Nephron (organoid): Measurements from ENCODE around the gene ABHD17A.
A peak's percentile ranks its signal among the peaks of the same experiment; 100 is the strongest.
"Not testable (repeated sequence)": the region's sequence is repeated elsewhere in the genome, so short reads cannot be mapped to it uniquely, and the experiment has no call there.

Experiments
- H3K27ac Mint-ChIP-seq, 3 experiments: 2 replicates each; pipeline ENCODE4 v1.8.0; 2020; ENCODE audit warnings: mixed read lengths in 3 of 3, mild to moderate bottlenecking in 2 of 3, moderate library complexity in 1 of 3
- H3K27me3 Mint-ChIP-seq: 2 replicates; pipeline ENCODE4 v1.8.0; 2021; ENCODE audit warnings: low read depth, mild to moderate bottlenecking, moderate library complexity, mixed read lengths
- H3K36me3 Mint-ChIP-seq: 2 replicates; pipeline ENCODE4 v1.8.0; 2020; ENCODE audit warnings: low read depth, mixed read lengths
- H3K4me1 Mint-ChIP-seq: 2 replicates; pipeline ENCODE4 v1.8.0; 2020; ENCODE audit warnings: mixed read lengths
- H3K4me3 Mint-ChIP-seq, 3 experiments: 2 replicates each; pipeline ENCODE4 v1.8.0; 2020; ENCODE audit warnings: mild to moderate bottlenecking in 3 of 3, mixed read lengths in 3 of 3, moderate library complexity in 2 of 3
- H3K9me3 Mint-ChIP-seq: 2 replicates; pipeline ENCODE4 v1.8.0; 2020; ENCODE audit warnings: mixed read lengths
- TF ChIP-seq, protein P1 (sequence below), 3 experiments: fragments of 200-600 bp; sonication (generic); IDR thresholded peaks; one replicate each; pipeline ENCODE4 v1.5.0; 2021; ENCODE audit warnings: antibody characterized with exemption in 3 of 3; ENCODE audit not compliant: unreplicated experiment in 3 of 3

The ABHD17A gene

DNA sequence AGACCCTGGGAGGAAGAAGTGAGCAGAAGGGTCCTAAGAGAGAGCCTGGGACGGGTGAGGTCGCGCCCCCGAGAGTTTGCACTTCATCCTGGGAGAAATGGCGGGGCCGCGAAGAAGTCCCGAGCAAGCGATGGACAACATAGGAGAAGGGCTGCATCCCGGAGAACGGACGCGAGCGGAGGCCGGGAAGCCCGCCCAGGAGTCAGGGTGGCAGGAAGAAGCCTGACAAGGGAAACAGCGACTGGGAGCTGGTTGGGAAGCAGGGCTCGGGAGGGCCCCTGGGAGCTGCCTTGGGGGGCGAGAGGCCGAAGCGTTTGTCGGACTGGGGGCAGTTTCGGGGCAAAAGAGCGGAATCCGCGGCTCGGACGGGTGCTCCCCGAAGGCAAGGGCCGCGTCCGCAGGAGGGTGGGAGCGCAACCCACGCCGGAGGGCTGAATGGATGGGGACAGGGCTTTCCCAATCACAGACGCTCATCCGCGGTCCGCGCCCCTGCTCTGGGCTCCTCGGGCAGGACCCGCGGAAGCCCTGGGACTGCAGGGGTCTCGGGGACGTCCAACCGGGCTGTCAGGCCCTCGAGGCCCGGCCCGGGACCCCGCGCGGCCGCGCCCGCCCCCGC, 469 bp downstream of the ABHD17A start:
- TF ChIP-seq, protein P1, sequence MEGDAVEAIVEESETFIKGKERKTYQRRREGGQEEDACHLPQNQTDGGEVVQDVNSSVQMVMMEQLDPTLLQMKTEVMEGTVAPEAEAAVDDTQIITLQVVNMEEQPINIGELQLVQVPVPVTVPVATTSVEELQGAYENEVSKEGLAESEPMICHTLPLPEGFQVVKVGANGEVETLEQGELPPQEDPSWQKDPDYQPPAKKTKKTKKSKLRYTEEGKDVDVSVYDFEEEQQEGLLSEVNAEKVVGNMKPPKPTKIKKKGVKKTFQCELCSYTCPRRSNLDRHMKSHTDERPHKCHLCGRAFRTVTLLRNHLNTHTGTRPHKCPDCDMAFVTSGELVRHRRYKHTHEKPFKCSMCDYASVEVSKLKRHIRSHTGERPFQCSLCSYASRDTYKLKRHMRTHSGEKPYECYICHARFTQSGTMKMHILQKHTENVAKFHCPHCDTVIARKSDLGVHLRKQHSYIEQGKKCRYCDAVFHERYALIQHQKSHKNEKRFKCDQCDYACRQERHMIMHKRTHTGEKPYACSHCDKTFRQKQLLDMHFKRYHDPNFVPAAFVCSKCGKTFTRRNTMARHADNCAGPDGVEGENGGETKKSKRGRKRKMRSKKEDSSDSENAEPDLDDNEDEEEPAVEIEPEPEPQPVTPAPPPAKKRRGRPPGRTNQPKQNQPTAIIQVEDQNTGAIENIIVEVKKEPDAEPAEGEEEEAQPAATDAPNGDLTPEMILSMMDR (IDR thresholded peaks at IDR 0.05; ENCODE audit: unreplicated experiment in 3 of 3), result no peak
- peak overlapping the region; percentile 97 to 99 (median 98) for H3K4me3 Mint-ChIP-seq
- peaks cover 34% of the 10 kb centered on the region for H3K4me1 Mint-ChIP-seq
- peaks cover 3% of the 10 kb centered on the region for H3K36me3 Mint-ChIP-seq
- peak overlapping the region; percentile 54 to 85 (median 80) for H3K27ac Mint-ChIP-seq
- H3K27me3 Mint-ChIP-seq, result no peaks in the 10 kb centered on the region
- no peaks in the 10 kb centered on the region for H3K9me3 Mint-ChIP-seq

DNA sequence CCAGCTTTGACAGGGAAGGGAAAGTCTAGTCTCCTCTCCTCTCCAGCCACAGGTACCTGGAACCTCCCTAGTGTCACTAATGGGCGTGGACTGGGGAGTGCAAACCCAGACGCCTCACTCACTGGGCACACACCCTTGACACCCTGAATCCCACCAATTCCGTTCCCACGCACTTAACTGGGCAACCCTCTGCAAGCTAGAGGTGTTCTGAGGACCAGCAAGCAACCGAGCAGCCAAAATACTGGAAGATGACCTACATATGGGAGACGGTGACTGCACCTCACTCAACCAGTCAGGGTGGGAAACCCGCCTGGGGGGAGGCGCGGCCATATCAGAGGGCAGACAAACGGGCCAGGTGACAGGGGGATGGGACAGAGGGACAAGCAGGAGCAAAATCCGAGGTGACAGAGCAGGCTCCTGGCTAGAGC, 991 bp downstream of the ABHD17A start:
- TF ChIP-seq, protein P1 (IDR thresholded peaks at IDR 0.05; ENCODE audit: unreplicated experiment in 3 of 3), result no peak
- Mint-ChIP-seq H3K4me3 (peak overlapping the region; percentile 97 to 99 (median 98)), H3K27ac (peak overlapping the region; percentile 54 to 85 (median 80)), H3K9me3 (no peaks in the 10 kb centered on the region), H3K36me3 (peaks cover 3% of the 10 kb centered on the region), H3K27me3 (no peaks in the 10 kb centered on the region), H3K4me1 (peaks cover 34% of the 10 kb centered on the region)

GRCh38 chr19:1883784-1884183, 1.5 kb downstream of the ABHD17A start:
- Mint-ChIP-seq H3K27ac (peak overlapping the region; percentile 11 to 85 (median 54)), H3K4me3 (peak overlapping the region; percentile 97 to 99 (median 98)), H3K27me3 (no peaks in the 10 kb centered on the region), H3K9me3 (no peaks in the 10 kb centered on the region), H3K4me1 (peaks cover 34% of the 10 kb centered on the region), H3K36me3 (peaks cover 3% of the 10 kb centered on the region)
- TF ChIP-seq, protein P1 (IDR thresholded peaks at IDR 0.05; ENCODE audit: unreplicated experiment in 3 of 3), result no peak

- H3K27ac Mint-ChIP-seq, result peak overlapping the region; percentile 11 to 85 (median 59)
- H3K36me3 Mint-ChIP-seq, result peaks cover 3% of the 10 kb centered on the region
- H3K9me3 Mint-ChIP-seq, result no peaks in the 10 kb centered on the region
- peaks cover 34% of the 10 kb centered on the region for H3K4me1 Mint-ChIP-seq
- TF ChIP-seq, protein P1 (IDR thresholded peaks at IDR 0.05; ENCODE audit: unreplicated experiment in 3 of 3), result no peak
- H3K4me3 Mint-ChIP-seq, result peak overlapping the region; percentile 97 to 99 (median 98)
- H3K27me3 Mint-ChIP-seq, result no peaks in the 10 kb centered on the region
Measured at GRCh38 chr19:1882786-1883692, 2.3 kb downstream of the ABHD17A start.

DNA sequence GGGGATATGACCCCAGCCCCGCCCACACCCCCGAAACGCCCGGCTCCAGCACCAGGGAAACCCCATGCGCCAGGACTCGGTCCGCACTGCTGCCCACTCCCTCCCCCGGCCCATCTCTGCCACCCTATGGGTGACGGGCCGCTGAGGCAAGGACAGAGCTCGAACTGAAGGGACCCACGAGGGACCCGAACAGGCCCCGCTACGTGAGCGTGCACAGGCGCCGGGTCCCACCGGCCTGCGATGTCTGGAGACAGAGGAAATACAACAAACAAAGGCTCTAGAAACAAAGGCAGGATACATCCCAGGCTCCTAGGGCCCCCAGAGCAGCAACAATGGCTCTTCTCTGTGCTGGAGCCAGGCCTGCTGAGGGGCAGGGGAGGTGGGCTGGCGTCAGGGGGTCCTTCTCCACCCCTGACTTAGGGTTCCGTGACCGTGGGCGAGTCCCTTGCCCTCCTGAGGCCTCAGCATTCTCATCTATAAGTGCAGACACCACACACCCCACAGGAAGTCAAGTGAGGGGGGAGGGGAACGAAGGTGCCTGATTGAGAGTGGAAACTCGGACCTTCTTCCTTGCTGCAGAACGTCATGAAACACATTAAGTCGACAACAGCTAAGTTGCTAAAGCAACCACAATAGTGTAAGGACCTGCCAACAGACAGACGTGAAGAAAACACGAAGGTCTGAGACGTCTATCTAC, 3.1 kb downstream of the ABHD17A start:
- peak overlapping the region; percentile 97 to 99 (median 98) for H3K4me3 Mint-ChIP-seq

GRCh38 chr19:1881393-1882088, 3.8 kb downstream of the ABHD17A start:
- H3K36me3 Mint-ChIP-seq, H3K9me3 Mint-ChIP-seq, H3K27me3 Mint-ChIP-seq, H3K27ac Mint-ChIP-seq: not testable (repeated sequence)
- peaks cover 24% of the 10 kb centered on the region for H3K4me1 Mint-ChIP-seq
- H3K4me3 Mint-ChIP-seq, result peak overlapping the region in 1 of 3 experiments; percentile 97

More for the DNA sequence above, 3.1 kb downstream of the ABHD17A start:
- Mint-ChIP-seq H3K4me1 (peaks cover 29% of the 10 kb centered on the region), H3K27ac (peak overlapping the region in 2 of 3 experiments; percentile 59 to 71), H3K36me3 (peaks cover 3% of the 10 kb centered on the region), H3K27me3 (no peaks in the 10 kb centered on the region), H3K9me3 (no peaks in the 10 kb centered on the region)
- TF ChIP-seq, protein P1 (IDR thresholded peaks at IDR 0.05; ENCODE audit: unreplicated experiment in 3 of 3), result no peak
